K562 (cell line): ENCODE results near the gene HEXIM2. TPM values are rescaled to one million over a fixed set of nuclear protein-coding genes. Genes with fewer than 3 reads are reported as not detected.

Experiments used
- ATAC-seq: fragments of 200-7000 bp; cut with Tn5 transposase; 3 replicates; pipeline ENCODE4 v1.9.1; 2020; ENCODE audit warnings: moderate library complexity
- BruUV-seq: library from RNA; stranded (reverse); fragments of 400-500 nt; replicated peaks from 2 replicates; lab custom pipeline; 2021; lab: Mats Ljungman, UMichigan
- CTCF ChIA-PET: fragments of 300-600 bp; formaldehyde crosslinking; extraction: SDS; loops from one replicate; lab custom pipeline; 2021; ENCODE audit warnings: low intra/inter-chr PET ratio; lab: Yijun Ruan, JAX
- POLR2A ChIA-PET: fragments of 300-600, 350-650 bp; sonication (Branson Sonifier 250); formaldehyde crosslinking; extraction: SDS; loops from one replicate; lab custom pipeline; 2021; ENCODE audit warnings: antibody characterized with exemption, inconsistent platforms; lab: Yijun Ruan, JAX
- DNase-seq, 4 experiments: peaks; one replicate each; pipeline versions ENCODE4 v3.0.0 to v3.0.0-alpha.2; 2011 to 2018; ENCODE audit warnings: low spot score in 3 of 4, mixed read lengths in 3 of 4; ENCODE audit errors: extremely low read depth in 1 of 4
- FAIRE-seq: peaks from 2 replicates; lab custom pipeline; 2011; peaks lifted over from hg19 to GRCh38; lab: Jason Lieb, UNC
- H2AFZ ChIP-seq: 2 replicates; pipeline ENCODE4 v1.6.0; 2011; ENCODE audit warnings: low read depth, low read length, control low read depth, inconsistent platforms
- H3K27ac ChIP-seq: fragments of 200-600 bp; 3 replicates; pipeline ENCODE4 v1.8.0; 2011; ENCODE audit warnings: low read depth, mild to moderate bottlenecking, control low read depth, inconsistent platforms, low read length, moderate library complexity, mixed read lengths; ENCODE audit errors: extremely low read depth
- H3K27me3 ChIP-seq, 2 experiments: fragments of 300-600 bp in 1 of 2; 2 replicates in 1 of 2; 3 replicates in 1 of 2; pipeline versions ENCODE4 v1.6.0 to v1.8.0; 2011; ENCODE audit warnings: inconsistent platforms in 2 of 2, low read length in 2 of 2, mild to moderate bottlenecking in 1 of 2, mixed read lengths in 1 of 2, moderate library complexity in 1 of 2; ENCODE audit not compliant: control insufficient read depth in 2 of 2, insufficient read depth in 2 of 2
- H3K36me3 ChIP-seq: fragments of 300-600 bp; 3 replicates; pipeline ENCODE4 v1.8.0; 2011; ENCODE audit warnings: mild to moderate bottlenecking, low read length, inconsistent platforms; ENCODE audit not compliant: control insufficient read depth, insufficient read depth
- H3K4me1 ChIP-seq, 2 experiments: fragments of 200-600 bp in 1 of 2; replicated peaks in 1 of 2; 2 replicates in 1 of 2; 3 replicates in 1 of 2; pipeline versions ENCODE4 v1.5.1 to v1.8.0; 2011; ENCODE audit warnings: inconsistent platforms in 2 of 2, low read length in 2 of 2, mild to moderate bottlenecking in 1 of 2, mixed read lengths in 1 of 2, moderate library complexity in 1 of 2; ENCODE audit not compliant: control insufficient read depth in 2 of 2, insufficient read depth in 2 of 2
- H3K4me2 ChIP-seq: 2 replicates; pipeline ENCODE4 v1.6.1; 2011; ENCODE audit warnings: low read length, control low read depth, inconsistent platforms, mixed read lengths; ENCODE audit not compliant: insufficient read depth
- H3K4me3 ChIP-seq: fragments of 200-600 bp; sonication (generic), shearing (Covaris generic); 2 replicates; pipeline ENCODE4 v1.5.1; 2016; ENCODE audit warnings: control low read depth, inconsistent platforms
- H3K79me2 ChIP-seq: fragments of 200-600 bp; 3 replicates; pipeline ENCODE4 v1.8.0; 2011; ENCODE audit warnings: low read length, inconsistent platforms; ENCODE audit not compliant: control insufficient read depth, insufficient read depth
- H3K9ac ChIP-seq, 2 experiments: 2 replicates each; pipeline versions ENCODE4 v1.6.0 to v1.6.1; 2011; ENCODE audit warnings: low read depth in 2 of 2, low read length in 2 of 2, control low read depth in 1 of 2, inconsistent platforms in 1 of 2, mild to moderate bottlenecking in 1 of 2, mixed read lengths in 1 of 2; ENCODE audit not compliant: insufficient read depth in 1 of 2
- H3K9me1 ChIP-seq: one replicate; pipeline ENCODE4 v1.6.0; 2011; ENCODE audit warnings: inconsistent platforms, mild to moderate bottlenecking, low read length, moderate library complexity; ENCODE audit not compliant: control insufficient read depth, insufficient read depth
- H3K9me3 ChIP-seq: replicated peaks from 2 replicates; pipeline ENCODE4 v1.5.1; 2011; ENCODE audit warnings: low read depth, low read length, inconsistent platforms; ENCODE audit not compliant: control insufficient read depth, insufficient read depth
- H4K20me1 ChIP-seq: replicated peaks from 2 replicates; pipeline ENCODE4 v1.6.1; 2011; ENCODE audit warnings: low read length, inconsistent platforms, mixed read lengths; ENCODE audit not compliant: control insufficient read depth, insufficient read depth
- COPS2 ChIP-seq: fragments of 450-650 bp; conservative IDR thresholded peaks from 2 replicates; pipeline ENCODE4 v1.6.1; 2016; ENCODE audit warnings: mild to moderate bottlenecking, moderate library complexity
- ELF4 ChIP-seq: fragments of 450-650 bp; formaldehyde crosslinking; IDR thresholded peaks from 2 replicates; pipeline ENCODE4 v1.4.0; 2022; ENCODE audit warnings: missing genetic modification characterization
- HDGF ChIP-seq: fragments of 450-650 bp; IDR thresholded peaks from 2 replicates; pipeline ENCODE4 v1.6.1; 2016
- HEY1 ChIP-seq: fragments of 250-450 bp; sonication (Bioruptor Pico); IDR thresholded peaks from 2 replicates; pipeline ENCODE4 v1.5.0; 2020; ENCODE audit warnings: mild to moderate bottlenecking, moderate library complexity, borderline replicate concordance
- MTA2 ChIP-seq: fragments of 450-650 bp; IDR thresholded peaks from 2 replicates; pipeline ENCODE4 v1.6.1; 2016; ENCODE audit warnings: low read depth
- RBFOX2 ChIP-seq: fragments of 200-400 bp; formaldehyde crosslinking; IDR thresholded peaks from 2 replicates; pipeline ENCODE4 v1.6.1; 2017; ENCODE audit warnings: low read depth, mild to moderate bottlenecking, low read length, moderate library complexity
- ZBTB7A ChIP-seq: IDR thresholded peaks from 2 replicates; pipeline ENCODE4 v1.6.1; 2011; ENCODE audit warnings: low read depth, mild to moderate bottlenecking, low read length, moderate library complexity, borderline replicate concordance; ENCODE audit not compliant: control insufficient read depth
- ZNF224 ChIP-seq: sonication (generic); formaldehyde crosslinking; IDR thresholded peaks from 2 replicates; pipeline ENCODE4 v1.8.0; 2022; ENCODE audit warnings: mild to moderate bottlenecking, missing genetic modification reagents
- ZZZ3 ChIP-seq: fragments of 450-650 bp; IDR thresholded peaks from 2 replicates; pipeline ENCODE4 v1.6.1; 2016; ENCODE audit warnings: antibody characterized with exemption, mild to moderate bottlenecking, moderate library complexity
- WGBS: fragments of 100-300 bp; shearing (Covaris generic); methylation state at CpG from one replicate; pipeline ENCODE4 v1.1.6; 2016; ENCODE audit warnings: low coverage, mixed read lengths; ENCODE audit not compliant: insufficient coverage; ENCODE audit errors: missing lambda C conversion rate; 5-methylcytosine and 5-hydroxymethylcytosine counted together
- in situ Hi-C: fragments of 300-500 bp; cut with MboI; formaldehyde crosslinking; loops from 4 replicates; pipeline ENCODE4 v1.15.0; 2018; ENCODE audit warnings: inconsistent platforms, mixed read lengths
- intact Hi-C: fragments of 100-400 bp; cut with micrococcal nuclease; formaldehyde crosslinking; loops from 2 replicates; pipeline ENCODE4 v1.14.2; 2022
- polyA plus RNA-seq, 8 experiments: library from polyadenylated mRNA; depleted of rRNA in 4 of 8; stranded (reverse) in 5 of 8; unstranded in 3 of 8; fragments of >200 nt; fragmentation: Nextera tagmentation in 2 of 8; fragmentation: Illumina TruSeq in 1 of 8; extraction: Ambion mirVana in 2 of 8; extraction: Trizol in 1 of 8; gene quantifications; 2 replicates each; pipeline versions ENCODE4 v1.2.1 to v1.2.3, GENCODE V29; 2011 to 2014; ENCODE audit warnings: inconsistent platforms in 1 of 8, missing spikeins in 1 of 8
- total RNA-seq, 7 experiments: library from RNA; depleted of rRNA in 6 of 7; stranded (reverse); fragments of >200 nt in 6 of 7; fragmentation: Illumina TruSeq in 2 of 7; extraction: Trizol in 2 of 7; gene quantifications; 2 replicates each; pipeline versions ENCODE4 v1.2.1 to v1.2.3, GENCODE V29; 2011 to 2021; ENCODE audit warnings: low replicate concordance in 1 of 7
- TF ChIP-seq, protein P1 (sequence below): fragments of 450-650 bp; formaldehyde crosslinking; IDR thresholded peaks from 2 replicates; pipeline ENCODE4 v1.4.0; 2022; ENCODE audit warnings: missing genetic modification characterization
- TF ChIP-seq, protein P2 (sequence below): fragments of 450-650 bp; formaldehyde crosslinking; conservative IDR thresholded peaks from 2 replicates; pipeline ENCODE4 v1.4.0; 2022; ENCODE audit warnings: mild to moderate bottlenecking, missing genetic modification characterization

The HEXIM2 gene
- total and polyA plus RNA-seq, 9 of the 15 experiments (the other 6 are each of a cell fraction or from before 2014, with no cell fraction given), result 0.69 to 3.4 (median 1.1) TPM; not detected in 2

GRCh38 chr17:45127548-45128300, 34.0 kb upstream of the HEXIM2 start:
- in situ Hi-C loops (no loop called here), intact Hi-C loops (loop anchor here (10.0 kb wide), 1 partner anchor 113 kb away; no protein-coding TSS in a partner anchor)
- BruUV-seq, result no TSS peak
- Histone ChIP-seq H3K9me3 (no peaks in the 10 kb centered on the region), H3K9ac (peak overlapping the region in 1 of 2 experiments; percentile 80; a peak in 2 of 4 replicates), H3K4me3 (no peak overlapping the region), H4K20me1 (peaks cover 6% of the 10 kb centered on the region; the same call in 1 of the 2 replicates), H2AFZ (peak overlapping the region; percentile 8; the same call in 1 of the 2 replicates), H3K36me3 (no peaks in the 10 kb centered on the region), H3K9me1 (no peaks in the 10 kb centered on the region), H3K4me2 (no peak overlapping the region), H3K27me3 (no peaks in the 10 kb centered on the region), H3K4me1 (peaks cover 45 to 64% of the 10 kb centered on the region in 2 experiments), H3K79me2 (no peaks in the 10 kb centered on the region; the same call in 2 of the 3 replicates), H3K27ac (no peak overlapping the region; the same call in 2 of the 3 replicates)
- ATAC-seq (no peak), FAIRE-seq (no peak), DNase-seq (no peak)
- WGBS, result 63% methylated on average over 19 of the region's 20 CpGs
- ChIA-PET POLR2A (interaction anchor here (0.6 to 5.2 kb wide), 4 partner anchors 18 to 285 kb away, joined by 3 to 48 read pairs (median 3); partner anchors contain the start of gene HEXIM1), CTCF (no interaction called here)
- no peak for TF ChIP-seq ELF4 (CRISPR knock-in tag)
- no peak for TF ChIP-seq ZNF224
- TF ChIP-seq, protein P1, sequence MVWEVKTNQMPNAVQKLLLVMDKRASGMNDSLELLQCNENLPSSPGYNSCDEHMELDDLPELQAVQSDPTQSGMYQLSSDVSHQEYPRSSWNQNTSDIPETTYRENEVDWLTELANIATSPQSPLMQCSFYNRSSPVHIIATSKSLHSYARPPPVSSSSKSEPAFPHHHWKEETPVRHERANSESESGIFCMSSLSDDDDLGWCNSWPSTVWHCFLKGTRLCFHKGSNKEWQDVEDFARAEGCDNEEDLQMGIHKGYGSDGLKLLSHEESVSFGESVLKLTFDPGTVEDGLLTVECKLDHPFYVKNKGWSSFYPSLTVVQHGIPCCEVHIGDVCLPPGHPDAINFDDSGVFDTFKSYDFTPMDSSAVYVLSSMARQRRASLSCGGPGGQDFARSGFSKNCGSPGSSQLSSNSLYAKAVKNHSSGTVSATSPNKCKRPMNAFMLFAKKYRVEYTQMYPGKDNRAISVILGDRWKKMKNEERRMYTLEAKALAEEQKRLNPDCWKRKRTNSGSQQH (CRISPR knock-in tag), result 0 out of 2 replicates have a peak, but pooled peaks have one; percentile 73
- TF ChIP-seq HDGF, result peak; percentile 59; the same call in 1 of the 2 replicates
- TF ChIP-seq HEY1, result no peak
- TF ChIP-seq ZBTB7A, result 0 out of 2 replicates have a peak, but pooled peaks have one; percentile 38
- TF ChIP-seq, protein P2, sequence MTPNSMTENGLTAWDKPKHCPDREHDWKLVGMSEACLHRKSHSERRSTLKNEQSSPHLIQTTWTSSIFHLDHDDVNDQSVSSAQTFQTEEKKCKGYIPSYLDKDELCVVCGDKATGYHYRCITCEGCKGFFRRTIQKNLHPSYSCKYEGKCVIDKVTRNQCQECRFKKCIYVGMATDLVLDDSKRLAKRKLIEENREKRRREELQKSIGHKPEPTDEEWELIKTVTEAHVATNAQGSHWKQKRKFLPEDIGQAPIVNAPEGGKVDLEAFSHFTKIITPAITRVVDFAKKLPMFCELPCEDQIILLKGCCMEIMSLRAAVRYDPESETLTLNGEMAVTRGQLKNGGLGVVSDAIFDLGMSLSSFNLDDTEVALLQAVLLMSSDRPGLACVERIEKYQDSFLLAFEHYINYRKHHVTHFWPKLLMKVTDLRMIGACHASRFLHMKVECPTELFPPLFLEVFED (CRISPR knock-in tag), result peak; percentile 50; the same call in 1 of the 2 replicates
- TF ChIP-seq MTA2, result no peak
- TF ChIP-seq RBFOX2, result 0 out of 2 replicates have a peak, but pooled peaks have one; percentile 20
- TF ChIP-seq COPS2, result no peak
- no peak for TF ChIP-seq ZZZ3
